RWPE1 (cell line): ENCODE measurements around the gene AKAP14.
"Not testable (repeated sequence)": the region's sequence is repeated elsewhere in the genome, so short reads cannot be mapped to it uniquely, and the experiment has no call there.

Source experiments
- CTCF ChIA-PET: fragments of 350-600 bp; sonication (Branson Sonifier 250); formaldehyde crosslinking; extraction: SDS; loops from one replicate; lab custom pipeline; 2021; lab: Yijun Ruan, JAX
- POLR2A ChIA-PET: fragments of 400-600 bp; formaldehyde crosslinking; extraction: SDS; loops from one replicate; lab custom pipeline; 2020; ENCODE audit warnings: antibody characterized with exemption; ENCODE audit not compliant: low non-redundant PET; lab: Yijun Ruan, JAX
- DNase-seq: peaks from one replicate; pipeline ENCODE4 v3.0.0; 2012; ENCODE audit warnings: low spot score
- H3K27ac ChIP-seq: fragments of 450-650 bp; 2 replicates; pipeline ENCODE4 v1.5.1; 2017
- TF ChIP-seq, protein P1 (sequence below): fragments of 450-650 bp; conservative IDR thresholded peaks from 2 replicates; pipeline ENCODE4 v1.5.1; 2017; ENCODE audit warnings: low read depth, mild to moderate bottlenecking

AKAP14 gene

DNA sequence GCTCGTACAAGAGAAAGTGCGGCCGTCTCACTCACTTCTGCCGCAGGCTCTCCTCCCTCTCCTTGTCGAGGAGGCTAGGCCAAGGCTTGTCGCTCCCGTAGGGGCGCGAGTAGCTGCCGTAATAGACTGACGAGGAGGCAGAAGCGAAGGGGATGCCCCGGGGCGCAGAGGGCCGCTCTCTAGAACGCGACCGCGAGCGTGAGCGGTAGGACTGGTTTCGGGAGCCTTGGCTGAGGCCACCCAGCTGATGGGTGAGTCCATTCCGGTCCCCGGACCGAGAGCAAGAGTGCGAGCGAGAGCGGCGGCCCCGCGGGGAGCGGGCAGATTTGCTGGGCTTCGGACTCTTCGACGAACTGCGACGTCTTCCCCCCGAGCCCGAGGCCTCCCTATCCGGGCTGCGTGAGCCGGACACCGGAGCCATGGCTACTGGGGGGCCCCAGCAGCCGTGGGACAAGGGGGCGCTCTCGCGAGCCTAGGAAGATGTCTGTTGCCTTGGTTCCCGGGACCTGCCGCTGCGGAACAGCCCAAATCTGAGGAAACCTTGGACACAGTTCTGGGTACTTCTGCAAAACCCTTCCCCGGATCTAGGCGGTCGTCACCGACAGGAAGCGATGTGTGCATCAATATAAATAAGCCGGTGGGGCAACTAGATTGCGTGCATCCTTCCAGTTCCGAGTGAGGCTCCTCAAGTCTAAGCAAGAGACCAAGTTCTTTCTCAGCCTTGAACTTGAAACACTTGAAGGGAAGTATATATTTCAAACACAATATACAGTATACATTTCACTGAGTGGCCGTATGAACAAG lies 47.7 kb downstream of the AKAP14 start, which contains the start of gene NKAP:
NKAP (minus strand) TSS at position 567 of the 804 bp plus-strand sequence; CDS start at position 421, 146 bp downstream.
- TF ChIP-seq, protein P1, sequence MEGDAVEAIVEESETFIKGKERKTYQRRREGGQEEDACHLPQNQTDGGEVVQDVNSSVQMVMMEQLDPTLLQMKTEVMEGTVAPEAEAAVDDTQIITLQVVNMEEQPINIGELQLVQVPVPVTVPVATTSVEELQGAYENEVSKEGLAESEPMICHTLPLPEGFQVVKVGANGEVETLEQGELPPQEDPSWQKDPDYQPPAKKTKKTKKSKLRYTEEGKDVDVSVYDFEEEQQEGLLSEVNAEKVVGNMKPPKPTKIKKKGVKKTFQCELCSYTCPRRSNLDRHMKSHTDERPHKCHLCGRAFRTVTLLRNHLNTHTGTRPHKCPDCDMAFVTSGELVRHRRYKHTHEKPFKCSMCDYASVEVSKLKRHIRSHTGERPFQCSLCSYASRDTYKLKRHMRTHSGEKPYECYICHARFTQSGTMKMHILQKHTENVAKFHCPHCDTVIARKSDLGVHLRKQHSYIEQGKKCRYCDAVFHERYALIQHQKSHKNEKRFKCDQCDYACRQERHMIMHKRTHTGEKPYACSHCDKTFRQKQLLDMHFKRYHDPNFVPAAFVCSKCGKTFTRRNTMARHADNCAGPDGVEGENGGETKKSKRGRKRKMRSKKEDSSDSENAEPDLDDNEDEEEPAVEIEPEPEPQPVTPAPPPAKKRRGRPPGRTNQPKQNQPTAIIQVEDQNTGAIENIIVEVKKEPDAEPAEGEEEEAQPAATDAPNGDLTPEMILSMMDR, result no peak
- H3K27ac ChIP-seq, result peak within 1 kb of the TSS; percentile 93
- DNase-seq, result peak; percentile 78
- ChIA-PET CTCF (interaction anchor here (0.7 kb wide), 1 partner anchor 152 kb away, joined by 3 read pairs; the partner anchor contains the start of gene RPL39), POLR2A (no interaction called here)

DNA sequence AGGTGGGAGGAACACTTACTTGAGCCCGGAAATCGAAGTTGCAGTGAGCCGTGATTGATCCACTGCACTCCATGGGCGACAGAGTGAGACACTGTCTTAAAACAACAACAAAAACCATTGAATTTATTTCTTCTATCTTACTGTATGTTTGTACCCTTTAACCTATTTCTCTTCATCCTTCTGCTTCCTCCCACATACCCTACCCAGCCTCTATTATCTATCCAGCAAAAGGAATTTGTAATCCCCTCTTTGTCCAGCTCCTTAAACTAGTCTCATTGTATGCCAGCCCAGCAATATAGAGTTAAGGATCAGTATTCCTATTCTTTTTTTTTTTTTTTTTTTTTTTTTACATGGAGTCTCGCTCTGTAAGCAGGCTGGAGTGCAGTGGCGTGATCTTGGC lies 49.8 kb downstream of the AKAP14 start:
- no peak overlapping the region for H3K27ac ChIP-seq
- TF ChIP-seq, protein P1, result no peak
- ChIA-PET POLR2A (no interaction called here), CTCF (interaction anchor here (0.6 kb wide), 1 partner anchor 691 kb away, joined by 3 read pairs; no protein-coding TSS in a partner anchor)
- no peak for DNase-seq

DNA sequence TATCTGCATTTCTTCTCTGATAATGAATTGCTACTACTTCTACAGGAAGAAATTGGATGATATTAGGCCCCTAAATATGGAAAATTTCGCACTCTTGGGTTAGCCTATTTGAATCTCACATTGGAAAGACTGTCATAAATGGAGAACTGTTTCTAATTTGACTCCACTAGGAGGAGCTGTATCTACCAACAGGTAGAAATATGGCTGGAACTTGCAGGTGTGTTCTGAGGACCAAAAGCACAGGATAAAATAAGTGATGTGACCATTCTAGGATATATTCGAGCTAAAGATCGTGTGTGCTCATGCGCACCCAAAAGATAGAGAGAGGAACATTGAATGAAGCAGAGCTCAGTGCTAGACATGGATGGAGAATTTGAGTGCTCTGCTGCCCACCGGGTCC lies 52.7 kb downstream of the AKAP14 start:
- POLR2A ChIA-PET, result no interaction called here
- no peak for DNase-seq
- TF ChIP-seq, protein P1, result no peak
- H3K27ac ChIP-seq, result no peak overlapping the region
- CTCF ChIA-PET, result no interaction called here

DNA sequence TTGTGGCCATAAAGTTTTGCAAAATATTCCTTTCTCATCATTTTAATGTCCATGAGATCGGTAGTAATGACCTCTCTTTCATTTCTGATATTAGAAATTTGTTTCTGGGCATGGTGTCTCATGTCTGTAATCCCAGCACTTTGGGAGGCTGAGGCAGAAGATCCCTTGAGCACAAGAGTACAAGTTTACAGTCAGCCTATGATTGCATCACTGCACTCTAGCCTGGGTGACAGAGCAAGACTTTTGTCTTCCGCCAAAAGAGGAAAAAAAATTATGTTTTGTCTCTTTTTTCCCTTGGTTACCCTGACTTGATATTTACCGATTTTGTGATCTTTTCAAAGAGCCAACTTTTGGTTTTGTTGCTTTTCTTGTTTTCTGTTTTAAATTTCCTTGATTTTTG lies 58.7 kb downstream of the AKAP14 start:
- DNase-seq, result no peak
- H3K27ac ChIP-seq, result no peak overlapping the region
- TF ChIP-seq, protein P1, result no peak
- ChIA-PET CTCF (no interaction called here), POLR2A (no interaction called here)

DNA sequence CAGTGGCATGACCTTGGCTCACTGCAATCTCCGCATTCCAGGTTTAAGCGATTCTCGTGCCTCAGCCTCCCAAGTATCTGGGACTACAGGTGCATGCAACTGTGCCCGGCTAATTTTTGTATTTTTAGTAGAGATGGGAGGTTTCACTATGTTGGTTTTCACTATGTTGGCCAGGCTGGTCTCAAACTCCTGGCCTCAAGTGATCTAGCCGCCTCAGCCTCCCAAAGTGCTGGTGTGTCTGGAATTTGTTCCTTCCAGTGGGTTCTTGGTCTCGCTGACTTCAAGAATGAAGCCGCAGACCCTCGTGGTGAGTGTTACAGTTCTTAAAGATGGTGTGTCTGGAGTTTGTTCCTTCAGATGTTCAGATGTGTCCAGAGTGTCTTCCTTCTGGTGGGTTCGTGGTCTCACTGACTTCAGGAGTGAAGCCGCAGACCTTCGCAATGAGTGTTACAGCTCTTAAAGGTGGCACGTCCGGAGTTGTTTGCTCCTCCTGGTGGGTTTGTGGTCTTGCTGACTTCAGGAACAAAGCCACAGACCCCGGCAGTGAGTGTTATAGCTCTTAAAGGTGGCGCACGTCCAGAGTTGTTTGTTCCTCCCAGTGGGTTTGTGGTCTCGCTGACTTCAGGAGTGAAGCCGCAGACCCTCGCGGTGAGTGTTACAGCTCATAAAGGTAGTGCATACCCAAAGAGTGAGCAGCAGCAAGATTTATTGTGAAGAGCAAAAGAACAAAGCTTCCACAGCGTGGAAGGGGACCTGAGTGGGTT lies 60.3 kb downstream of the AKAP14 start:
- DNase-seq, H3K27ac ChIP-seq, POLR2A ChIA-PET: not testable (repeated sequence)
- CTCF ChIA-PET, result interaction anchor here (0.6 kb wide), 1 partner anchor 1329 kb away, joined by 3 read pairs; no protein-coding TSS in a partner anchor

DNA sequence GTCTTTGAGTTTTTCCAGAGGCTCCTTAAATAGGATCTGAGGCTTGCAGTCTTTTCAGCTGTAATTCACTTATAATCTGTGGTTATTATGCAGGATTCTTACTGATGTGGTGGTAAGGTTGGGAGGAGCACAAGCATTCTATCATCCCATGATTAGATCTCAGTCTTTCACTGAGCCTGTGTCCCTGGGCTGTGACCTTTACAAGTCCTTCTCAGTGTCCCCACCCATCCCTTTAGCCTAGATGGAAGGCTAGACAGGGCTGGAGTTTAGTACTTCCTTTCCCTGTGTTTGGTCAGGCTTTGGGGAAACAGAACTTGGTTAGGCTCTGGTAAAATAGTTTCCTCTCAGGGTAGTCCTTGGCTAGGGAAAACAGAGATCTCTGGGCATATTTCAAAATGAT lies 64.9 kb downstream of the AKAP14 start:
- TF ChIP-seq, protein P1, result no peak
- no peak for DNase-seq
- H3K27ac ChIP-seq, result no peak overlapping the region
- ChIA-PET CTCF (no interaction called here), POLR2A (no interaction called here)

DNA sequence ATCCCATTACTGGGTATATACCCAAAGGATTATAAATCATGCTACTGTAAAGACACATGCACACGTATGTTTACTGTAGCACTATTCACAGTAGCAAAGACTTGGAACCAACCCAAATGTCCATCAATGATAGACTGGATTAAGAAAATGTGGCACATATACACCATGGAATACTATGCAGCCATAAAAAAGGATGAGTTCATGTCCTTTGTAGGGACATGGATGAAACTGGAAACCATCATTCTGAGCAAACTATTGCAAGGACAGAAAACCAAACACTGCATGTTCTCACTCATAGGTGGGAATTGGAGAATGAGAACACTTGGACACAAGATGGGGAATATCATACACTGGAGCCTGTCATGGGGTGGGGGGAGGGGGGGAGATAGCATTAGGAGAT lies 71.1 kb downstream of the AKAP14 start:
- DNase-seq, CTCF ChIA-PET, H3K27ac ChIP-seq: not testable (repeated sequence)
- POLR2A ChIA-PET, result interaction anchor here (0.6 kb wide), 1 partner anchor 614 kb away, joined by 3 read pairs; no protein-coding TSS in a partner anchor
